ENCODE results near the gene XYLT2.

Gene XYLT2

DNA sequence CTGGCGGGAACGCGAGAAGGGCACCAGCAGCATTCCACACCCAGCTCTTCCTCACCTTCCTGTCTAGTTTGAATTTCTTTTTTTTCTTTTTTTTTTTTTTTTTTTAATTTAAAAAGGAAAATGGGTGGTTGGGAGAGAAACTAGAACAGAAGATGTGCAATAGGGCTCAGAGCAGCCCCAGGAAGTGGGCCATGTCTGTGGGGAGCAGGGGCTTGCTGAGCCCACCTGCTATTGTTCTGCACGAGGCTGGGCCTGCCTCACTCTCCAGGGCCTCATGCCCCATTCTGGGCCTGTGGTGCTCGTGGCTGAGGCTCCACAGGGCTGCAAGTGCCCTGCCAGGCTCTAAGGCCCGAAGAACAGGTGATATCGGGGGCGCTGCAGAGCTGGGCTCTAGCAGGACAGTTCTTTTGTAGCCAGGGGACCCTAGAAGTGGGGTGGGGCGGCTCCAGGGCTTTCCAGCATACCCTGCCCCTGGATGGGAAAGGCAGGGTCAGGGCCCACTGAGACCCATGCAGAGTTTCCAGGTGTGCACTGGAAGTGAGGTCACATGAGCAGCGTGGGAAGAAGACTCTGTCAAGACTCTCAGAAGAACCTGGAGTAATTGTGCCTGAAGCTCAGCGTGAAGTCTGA lies 14.7 kb downstream of the XYLT2 start:
- H3K27ac ChIP-seq = no peak overlapping the region
- TF ChIP-seq ZFX (IDR thresholded peaks at IDR 0.05) = no peak
- TF ChIP-seq, protein P1, sequence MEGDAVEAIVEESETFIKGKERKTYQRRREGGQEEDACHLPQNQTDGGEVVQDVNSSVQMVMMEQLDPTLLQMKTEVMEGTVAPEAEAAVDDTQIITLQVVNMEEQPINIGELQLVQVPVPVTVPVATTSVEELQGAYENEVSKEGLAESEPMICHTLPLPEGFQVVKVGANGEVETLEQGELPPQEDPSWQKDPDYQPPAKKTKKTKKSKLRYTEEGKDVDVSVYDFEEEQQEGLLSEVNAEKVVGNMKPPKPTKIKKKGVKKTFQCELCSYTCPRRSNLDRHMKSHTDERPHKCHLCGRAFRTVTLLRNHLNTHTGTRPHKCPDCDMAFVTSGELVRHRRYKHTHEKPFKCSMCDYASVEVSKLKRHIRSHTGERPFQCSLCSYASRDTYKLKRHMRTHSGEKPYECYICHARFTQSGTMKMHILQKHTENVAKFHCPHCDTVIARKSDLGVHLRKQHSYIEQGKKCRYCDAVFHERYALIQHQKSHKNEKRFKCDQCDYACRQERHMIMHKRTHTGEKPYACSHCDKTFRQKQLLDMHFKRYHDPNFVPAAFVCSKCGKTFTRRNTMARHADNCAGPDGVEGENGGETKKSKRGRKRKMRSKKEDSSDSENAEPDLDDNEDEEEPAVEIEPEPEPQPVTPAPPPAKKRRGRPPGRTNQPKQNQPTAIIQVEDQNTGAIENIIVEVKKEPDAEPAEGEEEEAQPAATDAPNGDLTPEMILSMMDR (conservative IDR thresholded peaks at IDR 0.05) = no peak

DNA sequence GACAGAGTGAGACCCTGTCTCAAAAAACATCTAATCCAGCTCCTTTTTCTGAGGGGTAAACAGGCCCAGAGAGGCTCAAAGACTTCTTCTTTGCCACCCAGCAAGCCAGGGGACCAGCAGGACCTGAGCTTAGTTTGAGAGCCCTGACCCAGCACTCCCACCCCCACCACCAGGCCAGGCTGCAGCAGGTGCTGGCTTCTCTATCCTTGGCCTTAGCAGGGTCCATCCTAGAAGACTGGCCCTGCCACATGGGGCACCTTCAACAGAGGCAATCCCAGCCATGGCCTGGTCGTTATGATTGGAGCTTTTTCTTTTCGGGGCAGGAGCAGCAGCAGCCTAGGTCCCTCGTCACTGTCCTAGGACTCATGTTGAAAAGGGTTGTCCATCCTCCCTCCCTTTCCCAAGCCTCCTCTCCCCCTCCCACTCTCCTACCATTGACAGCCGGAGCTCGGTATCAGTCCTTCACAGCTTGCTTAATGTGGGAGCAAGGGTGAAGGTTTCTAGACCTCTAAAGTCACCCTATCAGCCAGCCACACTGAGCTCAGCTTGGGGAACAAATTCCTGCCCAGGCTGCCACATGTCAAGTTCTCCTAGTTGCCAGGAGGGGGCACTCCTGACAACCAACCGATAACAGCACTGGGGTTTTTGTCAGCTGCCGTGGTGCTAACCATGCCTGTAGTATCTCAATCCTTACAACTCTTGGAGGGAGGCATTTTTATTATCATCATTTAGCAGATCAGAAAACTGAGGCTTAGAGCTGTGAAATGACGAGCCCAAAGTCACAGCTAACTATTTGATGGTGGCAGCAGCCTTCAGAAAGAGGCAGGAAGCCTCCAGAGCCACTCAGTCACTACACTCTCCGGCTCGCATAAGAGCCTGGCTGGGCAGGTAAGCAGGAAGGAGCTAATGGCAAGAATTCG lies 15.9 kb downstream of the XYLT2 start:
- no peak for TF ChIP-seq ZFX (IDR thresholded peaks at IDR 0.05)
- TF ChIP-seq, protein P1 (conservative IDR thresholded peaks at IDR 0.05) = peak; percentile 93
- no peak overlapping the region for H3K27ac ChIP-seq

DNA sequence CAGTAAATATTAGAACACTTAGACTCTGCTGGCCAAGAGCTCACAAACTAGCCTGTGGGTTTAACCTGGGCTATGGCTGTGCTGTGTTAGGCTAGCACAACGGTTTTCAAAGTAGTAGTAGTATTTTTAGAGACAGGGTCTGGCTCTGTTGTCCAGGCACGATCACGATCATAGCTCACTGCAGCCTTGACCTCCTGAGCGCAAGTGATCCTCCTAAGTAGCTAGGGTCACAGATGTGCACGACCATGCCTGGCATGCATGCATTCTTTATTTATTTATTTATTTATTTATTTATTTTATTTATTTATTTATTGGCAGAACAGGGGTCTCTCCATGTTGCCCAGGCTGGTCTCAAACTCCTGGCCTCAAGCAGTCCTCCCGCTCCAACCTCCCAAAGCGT lies 16.7 kb downstream of the XYLT2 start:
- TF ChIP-seq, protein P1 (conservative IDR thresholded peaks at IDR 0.05) = no peak
- TF ChIP-seq ZFX (IDR thresholded peaks at IDR 0.05) = no peak
- no peak overlapping the region for H3K27ac ChIP-seq

DNA sequence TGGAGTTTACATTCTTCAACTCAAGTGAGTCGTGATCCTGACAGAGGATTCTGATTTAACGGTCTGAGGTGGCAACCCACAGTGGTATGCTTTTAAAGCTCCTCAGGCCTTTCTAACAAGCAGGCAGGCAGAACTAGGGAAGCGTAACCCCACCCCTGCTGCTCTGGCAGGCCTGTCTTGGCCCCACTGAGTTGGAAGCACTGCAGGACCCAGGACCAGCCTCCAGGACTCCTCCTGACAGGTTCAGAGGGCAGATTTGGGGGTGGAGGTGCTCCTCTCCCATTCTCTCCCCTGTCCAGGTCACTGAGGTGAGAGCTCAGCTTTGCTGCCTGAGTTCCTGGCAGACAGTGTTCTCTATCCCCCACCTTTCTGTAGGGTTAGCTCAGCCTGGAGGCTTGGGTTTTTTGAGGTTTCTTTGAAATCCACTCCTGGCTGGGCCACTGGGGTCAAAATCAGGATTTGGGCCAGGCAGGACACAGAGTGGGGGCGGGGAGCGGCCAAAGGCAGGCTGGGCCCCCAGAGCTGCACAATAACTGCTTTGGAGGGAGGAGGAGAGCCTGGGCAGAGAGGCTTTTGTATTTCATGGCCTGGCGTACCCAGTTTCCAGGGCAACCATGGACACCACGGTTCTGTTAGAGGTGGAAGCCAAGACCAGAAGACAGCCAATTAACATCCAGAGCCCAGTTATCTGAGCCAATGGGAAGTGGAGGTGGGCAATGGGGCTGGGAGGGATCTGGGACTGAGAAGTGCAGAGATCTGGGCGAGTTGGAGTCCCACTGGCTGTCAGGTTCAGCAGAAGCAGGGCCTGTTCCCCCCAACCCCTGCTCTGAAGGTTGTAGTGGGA lies 17.5 kb downstream of the XYLT2 start:
- H3K27ac ChIP-seq = no peak overlapping the region

DNA sequence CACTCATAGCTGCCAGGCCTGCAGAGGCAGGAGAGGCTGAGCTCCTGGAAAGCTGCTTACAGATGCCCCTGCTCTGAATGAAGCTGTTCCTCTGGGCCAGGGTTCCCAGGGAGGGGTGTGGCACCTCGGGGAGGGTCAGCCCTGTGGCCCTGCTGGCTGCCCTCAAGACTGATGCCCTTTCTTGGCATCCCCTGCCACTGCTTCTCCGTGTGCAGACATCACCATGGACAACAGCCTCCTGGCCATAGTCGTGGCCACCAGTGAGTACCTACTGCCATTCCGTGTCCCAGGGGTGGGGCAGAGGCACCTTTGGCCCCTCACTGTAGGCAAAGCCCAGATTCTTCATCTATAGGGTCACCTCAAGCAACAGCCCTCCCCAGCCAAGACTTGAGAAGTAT lies 18.1 kb downstream of the XYLT2 start:
- TF ChIP-seq, protein P1 (conservative IDR thresholded peaks at IDR 0.05) = no peak
- no peak for TF ChIP-seq ZFX (IDR thresholded peaks at IDR 0.05)
- no peak overlapping the region for H3K27ac ChIP-seq

More for the DNA sequence above, 17.5 kb downstream of the XYLT2 start:
- TF ChIP-seq ZFX (IDR thresholded peaks at IDR 0.05) = no peak
- TF ChIP-seq, protein P1 (conservative IDR thresholded peaks at IDR 0.05) = no peak

DNA sequence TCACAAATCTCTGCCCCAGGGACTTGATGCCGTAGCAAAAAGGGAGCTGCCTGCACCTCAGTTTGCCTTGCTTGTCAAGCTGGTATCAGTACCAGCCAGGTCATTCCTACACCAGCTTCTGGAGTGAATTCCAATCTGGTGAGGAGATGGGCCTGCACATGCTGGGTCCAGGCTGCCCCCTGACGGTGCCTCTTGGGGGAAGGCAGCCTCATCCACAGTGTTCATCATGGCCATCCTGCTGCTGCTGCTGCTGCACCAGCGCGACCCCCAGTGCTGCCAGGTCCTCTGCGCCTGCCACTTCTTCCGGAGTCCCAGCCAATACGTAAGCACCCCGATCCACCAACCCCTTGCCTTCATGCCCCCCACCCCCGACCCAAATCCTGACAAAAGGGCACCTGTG lies 18.8 kb downstream of the XYLT2 start:
- H3K27ac ChIP-seq = no peak overlapping the region
- no peak for TF ChIP-seq ZFX (IDR thresholded peaks at IDR 0.05)
- TF ChIP-seq, protein P1 (conservative IDR thresholded peaks at IDR 0.05) = no peak

All from C4-2B (cell line).